Mucosa of stomach (tissue), 1 donor: ENCODE results near the gene CTNNA1.
"Not testable (repeated sequence)": the region's sequence is repeated elsewhere in the genome, so short reads cannot be mapped to it uniquely, and the experiment has no call there.

Experiments
- H3K27me3 ChIP-seq: one replicate; pipeline ENCODE4 v1.7.0; 2013; ENCODE audit warnings: mild to moderate bottlenecking, low read length; ENCODE audit not compliant: control insufficient read depth, insufficient read depth
- H3K36me3 ChIP-seq: one replicate; pipeline ENCODE4 v1.7.0; 2013; ENCODE audit warnings: low read length; ENCODE audit not compliant: control insufficient read depth, insufficient read depth
- H3K4me1 ChIP-seq: one replicate; pipeline ENCODE4 v1.7.0; 2013; ENCODE audit warnings: mild to moderate bottlenecking, low read length; ENCODE audit not compliant: control insufficient read depth, insufficient read depth
- H3K4me3 ChIP-seq: one replicate; pipeline ENCODE4 v1.7.0; 2013; ENCODE audit warnings: low read length
- H3K9ac ChIP-seq: one replicate; pipeline ENCODE4 v1.7.0; 2013; ENCODE audit warnings: mild to moderate bottlenecking, low read length, moderate library complexity
- H3K9me3 ChIP-seq: one replicate; pipeline ENCODE4 v1.7.0; 2013; ENCODE audit warnings: mild to moderate bottlenecking, low read length, moderate library complexity; ENCODE audit not compliant: control insufficient read depth
- donor health status: Pancreatic carcinoma.

Gene CTNNA1, protein sequence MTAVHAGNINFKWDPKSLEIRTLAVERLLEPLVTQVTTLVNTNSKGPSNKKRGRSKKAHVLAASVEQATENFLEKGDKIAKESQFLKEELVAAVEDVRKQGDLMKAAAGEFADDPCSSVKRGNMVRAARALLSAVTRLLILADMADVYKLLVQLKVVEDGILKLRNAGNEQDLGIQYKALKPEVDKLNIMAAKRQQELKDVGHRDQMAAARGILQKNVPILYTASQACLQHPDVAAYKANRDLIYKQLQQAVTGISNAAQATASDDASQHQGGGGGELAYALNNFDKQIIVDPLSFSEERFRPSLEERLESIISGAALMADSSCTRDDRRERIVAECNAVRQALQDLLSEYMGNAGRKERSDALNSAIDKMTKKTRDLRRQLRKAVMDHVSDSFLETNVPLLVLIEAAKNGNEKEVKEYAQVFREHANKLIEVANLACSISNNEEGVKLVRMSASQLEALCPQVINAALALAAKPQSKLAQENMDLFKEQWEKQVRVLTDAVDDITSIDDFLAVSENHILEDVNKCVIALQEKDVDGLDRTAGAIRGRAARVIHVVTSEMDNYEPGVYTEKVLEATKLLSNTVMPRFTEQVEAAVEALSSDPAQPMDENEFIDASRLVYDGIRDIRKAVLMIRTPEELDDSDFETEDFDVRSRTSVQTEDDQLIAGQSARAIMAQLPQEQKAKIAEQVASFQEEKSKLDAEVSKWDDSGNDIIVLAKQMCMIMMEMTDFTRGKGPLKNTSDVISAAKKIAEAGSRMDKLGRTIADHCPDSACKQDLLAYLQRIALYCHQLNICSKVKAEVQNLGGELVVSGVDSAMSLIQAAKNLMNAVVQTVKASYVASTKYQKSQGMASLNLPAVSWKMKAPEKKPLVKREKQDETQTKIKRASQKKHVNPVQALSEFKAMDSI

GRCh38 chr5:138752951-138753793 is at the start of gene CTNNA1:
Gene CTNNA1, plus strand, starts transcription at chr5:138753425. Its CDS starts 28,500 bp downstream, at chr5:138781925.
- H3K9me3 ChIP-seq, result no peaks in the 10 kb centered on the region
- H3K36me3 ChIP-seq, result no peaks in the 10 kb centered on the region
- H3K9ac ChIP-seq, result peak within 1 kb of the TSS; percentile 98
- H3K4me3 ChIP-seq, result peak within 1 kb of the TSS; percentile 82
- H3K27me3 ChIP-seq, result no peaks in the 10 kb centered on the region
- H3K4me1 ChIP-seq, result peaks cover 28% of the 10 kb centered on the region

DNA sequence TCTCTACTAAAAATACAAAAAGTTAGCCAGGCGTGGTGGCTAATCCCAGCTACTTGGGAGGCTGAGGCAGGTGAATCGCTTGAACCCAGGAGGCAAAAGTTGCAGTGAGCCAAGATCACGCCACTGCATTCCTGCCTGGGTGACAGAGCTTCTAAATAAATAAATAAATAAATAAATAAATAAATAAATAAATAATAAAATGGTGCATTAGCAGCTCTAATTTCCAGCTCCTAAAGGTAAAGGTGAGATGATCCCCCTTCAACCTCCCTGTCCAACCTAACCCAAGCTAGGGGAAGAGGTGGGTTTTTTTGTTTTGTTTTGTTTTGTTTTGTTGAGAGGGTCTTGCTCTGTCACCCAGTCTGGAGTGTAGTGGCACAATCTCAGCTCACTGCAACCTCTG is 49.4 kb upstream of the CTNNA1 start:
- not testable (repeated sequence) for H3K4me3 ChIP-seq, H3K36me3 ChIP-seq, H3K9me3 ChIP-seq, H3K4me1 ChIP-seq, H3K27me3 ChIP-seq, H3K9ac ChIP-seq

DNA sequence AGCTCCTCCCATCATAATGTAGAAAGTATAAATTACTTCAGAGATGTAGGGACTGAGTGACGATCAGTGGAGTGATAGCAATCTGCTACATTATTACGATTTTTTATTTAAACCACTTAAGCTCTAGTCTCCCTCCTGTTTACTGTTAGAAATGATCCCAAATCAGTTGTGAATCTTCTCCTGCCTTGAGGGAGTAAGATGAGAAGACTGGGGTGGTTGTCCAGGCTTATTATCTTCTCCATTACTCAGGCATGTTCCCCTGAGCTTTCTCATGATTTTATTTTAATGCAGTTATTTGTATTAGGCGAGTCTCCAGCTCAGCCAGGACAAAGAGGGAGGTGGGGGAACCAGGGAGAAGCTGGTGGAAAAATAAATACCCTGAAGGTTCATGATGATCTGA is 48.2 kb upstream of the CTNNA1 start:
- Histone ChIP-seq H3K4me1 (no peaks in the 10 kb centered on the region), H3K4me3 (no peak overlapping the region), H3K9ac (no peak overlapping the region), H3K27me3 (no peaks in the 10 kb centered on the region), H3K9me3 (no peaks in the 10 kb centered on the region), H3K36me3 (no peaks in the 10 kb centered on the region)

- no peak overlapping the region for H3K9ac ChIP-seq
- H3K9me3 ChIP-seq, result no peaks in the 10 kb centered on the region
- H3K27me3 ChIP-seq, result no peaks in the 10 kb centered on the region
- no peaks in the 10 kb centered on the region for H3K36me3 ChIP-seq
- no peak overlapping the region for H3K4me3 ChIP-seq
- no peaks in the 10 kb centered on the region for H3K4me1 ChIP-seq
Observed at GRCh38 chr5:138705567-138705966, 47.7 kb upstream of the CTNNA1 start.

GRCh38 chr5:138706655-138707480 is 46.4 kb upstream of the CTNNA1 start:
- Histone ChIP-seq H3K27me3 (no peaks in the 10 kb centered on the region), H3K9me3 (no peaks in the 10 kb centered on the region), H3K4me3 (no peak overlapping the region), H3K9ac (no peak overlapping the region), H3K4me1 (no peaks in the 10 kb centered on the region), H3K36me3 (no peaks in the 10 kb centered on the region)

DNA sequence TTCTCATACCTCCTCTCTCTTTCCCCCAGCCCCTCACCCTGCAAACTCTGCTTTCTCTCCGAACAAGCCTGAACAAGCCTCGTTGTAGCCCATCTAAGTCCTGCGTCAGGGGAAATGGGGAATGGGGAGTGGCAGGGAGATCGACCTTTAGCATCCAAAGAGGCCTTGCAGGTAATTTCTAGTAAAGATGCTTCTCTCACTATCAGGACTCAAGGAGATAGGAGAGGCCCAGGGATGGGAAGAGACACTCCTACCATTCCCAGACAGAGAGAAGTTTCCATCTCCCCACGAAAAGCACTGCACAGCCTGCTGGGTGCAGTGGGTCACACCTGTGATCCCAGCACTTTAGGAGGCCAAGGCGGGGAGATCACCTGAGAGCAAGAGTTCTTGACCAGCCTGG is 44.4 kb upstream of the CTNNA1 start:
- no peak overlapping the region for H3K9ac ChIP-seq
- no peaks in the 10 kb centered on the region for H3K36me3 ChIP-seq
- H3K4me1 ChIP-seq, result no peaks in the 10 kb centered on the region
- H3K9me3 ChIP-seq, result no peaks in the 10 kb centered on the region
- H3K4me3 ChIP-seq, result no peak overlapping the region
- no peaks in the 10 kb centered on the region for H3K27me3 ChIP-seq

DNA sequence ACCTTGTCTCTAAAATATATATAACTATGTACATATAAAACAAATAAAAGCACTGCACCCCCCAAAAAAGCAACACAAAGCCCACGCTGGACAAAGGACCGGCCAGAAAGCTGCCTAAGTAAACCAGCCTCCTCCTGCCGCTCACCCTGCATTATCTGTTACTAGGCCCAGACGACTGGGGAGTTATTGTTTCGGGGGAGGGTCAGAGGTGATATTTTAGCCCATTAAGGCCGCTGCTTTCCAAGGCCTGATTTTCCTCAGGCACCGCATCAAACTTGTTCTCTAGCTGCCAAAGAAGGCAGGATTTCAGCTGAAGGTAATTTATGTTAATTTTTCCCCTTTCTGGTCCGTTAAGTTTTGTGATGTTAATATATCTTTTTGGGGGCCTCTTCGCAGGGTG is 44.0 kb upstream of the CTNNA1 start:
- Histone ChIP-seq H3K4me1 (no peaks in the 10 kb centered on the region), H3K9ac (no peak overlapping the region), H3K9me3 (no peaks in the 10 kb centered on the region), H3K27me3 (no peaks in the 10 kb centered on the region), H3K4me3 (no peak overlapping the region), H3K36me3 (no peaks in the 10 kb centered on the region)

GRCh38 chr5:138711087-138711486 is 42.1 kb upstream of the CTNNA1 start:
- no peaks in the 10 kb centered on the region for H3K4me1 ChIP-seq
- H3K4me3 ChIP-seq, result no peak overlapping the region
- no peaks in the 10 kb centered on the region for H3K9me3 ChIP-seq
- H3K9ac ChIP-seq, result no peak overlapping the region
- no peaks in the 10 kb centered on the region for H3K36me3 ChIP-seq
- peaks cover 2% of the 10 kb centered on the region for H3K27me3 ChIP-seq

DNA sequence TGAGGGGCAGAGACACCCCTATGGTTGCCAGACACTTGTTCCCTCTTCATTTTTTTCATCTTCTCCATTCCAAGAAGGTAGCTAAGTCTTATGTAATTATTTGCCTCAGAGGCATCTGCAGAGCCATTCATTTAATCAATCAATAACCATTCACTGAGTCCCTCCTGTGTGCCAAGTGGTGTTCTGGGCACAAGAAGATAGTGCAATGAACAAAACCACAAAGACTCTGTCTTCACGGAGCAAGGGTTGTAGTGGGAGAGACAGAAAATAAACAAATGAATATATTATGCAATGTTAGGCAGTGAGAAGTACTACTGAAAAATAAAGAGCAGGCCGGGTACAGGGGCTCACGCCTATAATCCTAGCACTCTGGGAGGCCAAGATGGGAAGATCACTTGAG is 41.4 kb upstream of the CTNNA1 start:
- H3K36me3 ChIP-seq, result no peaks in the 10 kb centered on the region
- no peaks in the 10 kb centered on the region for H3K4me1 ChIP-seq
- H3K27me3 ChIP-seq, result peaks cover 2% of the 10 kb centered on the region
- H3K4me3 ChIP-seq, result no peak overlapping the region
- no peaks in the 10 kb centered on the region for H3K9me3 ChIP-seq
- no peak overlapping the region for H3K9ac ChIP-seq

- no peaks in the 10 kb centered on the region for H3K36me3 ChIP-seq
- no peak overlapping the region for H3K4me3 ChIP-seq
- no peaks in the 10 kb centered on the region for H3K4me1 ChIP-seq
- no peak overlapping the region for H3K9ac ChIP-seq
- peaks cover 2% of the 10 kb centered on the region for H3K27me3 ChIP-seq
- no peaks in the 10 kb centered on the region for H3K9me3 ChIP-seq
Observed at GRCh38 chr5:138712324-138712723, 40.9 kb upstream of the CTNNA1 start.

DNA sequence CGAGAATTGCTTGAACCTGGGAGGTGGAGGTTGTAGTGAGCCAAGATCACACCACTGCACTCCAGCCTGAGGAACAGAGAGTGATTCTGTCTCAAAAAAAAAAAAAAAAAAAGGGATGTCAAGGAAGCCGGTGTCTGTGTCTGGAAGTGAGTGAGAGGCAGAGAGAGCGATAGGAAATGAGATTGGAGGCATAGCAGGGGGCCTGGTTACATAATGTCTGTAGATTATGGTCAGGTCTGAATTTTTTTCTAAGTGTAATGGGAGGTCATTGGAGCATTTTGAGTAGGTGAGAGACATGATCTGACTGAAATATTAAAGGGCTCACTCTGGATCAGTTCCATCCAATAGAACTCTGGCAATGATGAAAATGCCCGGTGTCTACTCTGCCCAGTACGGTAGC is 40.4 kb upstream of the CTNNA1 start:
- no peak overlapping the region for H3K9ac ChIP-seq
- H3K4me3 ChIP-seq, result no peak overlapping the region
- H3K27me3 ChIP-seq, result peaks cover 2% of the 10 kb centered on the region
- H3K9me3 ChIP-seq, result no peaks in the 10 kb centered on the region
- no peaks in the 10 kb centered on the region for H3K4me1 ChIP-seq
- no peaks in the 10 kb centered on the region for H3K36me3 ChIP-seq
